Colon (tissue), 2 donors: ENCODE data around the gene POLN.

Experiments used
- FAIRE-seq: peaks from 2 replicates; lab custom pipeline; 2012; peaks lifted over from hg19 to GRCh38; lab: Jason Lieb, UNC
- donor health status: control.
- donor health status: control.

Gene POLN

DNA sequence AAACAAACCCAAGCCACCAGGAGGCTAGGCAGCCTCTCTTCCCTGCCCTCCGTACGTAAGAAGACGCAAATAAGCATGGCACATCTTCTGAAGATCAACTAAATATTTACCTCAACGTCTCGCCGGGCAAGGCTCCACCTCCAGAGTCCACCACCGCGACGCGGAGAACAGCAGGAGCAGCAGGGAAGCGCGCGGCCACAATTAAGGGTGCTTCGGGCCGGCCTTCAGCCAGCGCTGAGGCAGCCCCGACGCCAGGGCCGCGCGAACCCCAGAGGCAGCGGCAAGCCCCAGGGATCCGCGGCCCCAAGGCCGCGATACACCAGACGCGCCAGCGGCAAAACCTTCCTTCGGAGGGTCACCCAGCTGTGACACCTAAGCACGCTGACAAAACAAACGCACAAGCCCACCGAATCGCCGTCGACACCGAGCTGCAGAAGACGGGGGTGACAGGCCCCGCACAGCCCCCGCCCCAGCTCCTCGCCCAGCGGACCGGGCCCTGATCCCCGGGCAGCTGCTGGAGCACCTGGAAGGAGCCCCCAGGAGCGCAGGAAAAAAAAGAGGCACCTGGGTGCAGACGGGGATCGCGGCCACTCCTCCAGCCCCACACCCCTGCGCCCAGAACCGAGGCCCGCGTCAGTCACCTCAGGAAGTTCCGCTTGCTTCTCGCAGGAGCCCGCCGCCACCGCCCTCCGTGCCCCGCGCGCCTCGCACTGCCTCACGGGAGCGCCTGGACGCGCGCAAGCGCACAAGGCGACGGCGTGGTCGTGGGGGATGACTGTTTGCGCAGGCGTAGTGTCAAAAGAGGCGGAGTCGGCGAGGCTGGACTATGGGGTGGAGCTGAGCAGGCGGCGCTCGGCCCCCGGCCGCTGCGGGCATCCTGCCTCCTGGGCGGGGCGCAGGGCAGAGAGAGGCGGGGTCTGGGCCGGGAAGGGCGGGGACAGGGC is at the start of gene POLN, which contains the start of gene HAUS3:
Gene POLN, minus strand, starts transcription at position 712 of the 944 bp plus-strand sequence. CDS start 12,890 bp downstream, outside the sequence.
Gene HAUS3, minus strand, starts transcription at position 712 of the 944 bp plus-strand sequence. CDS start 1,175 bp downstream, outside the sequence.
- no peak for FAIRE-seq

DNA sequence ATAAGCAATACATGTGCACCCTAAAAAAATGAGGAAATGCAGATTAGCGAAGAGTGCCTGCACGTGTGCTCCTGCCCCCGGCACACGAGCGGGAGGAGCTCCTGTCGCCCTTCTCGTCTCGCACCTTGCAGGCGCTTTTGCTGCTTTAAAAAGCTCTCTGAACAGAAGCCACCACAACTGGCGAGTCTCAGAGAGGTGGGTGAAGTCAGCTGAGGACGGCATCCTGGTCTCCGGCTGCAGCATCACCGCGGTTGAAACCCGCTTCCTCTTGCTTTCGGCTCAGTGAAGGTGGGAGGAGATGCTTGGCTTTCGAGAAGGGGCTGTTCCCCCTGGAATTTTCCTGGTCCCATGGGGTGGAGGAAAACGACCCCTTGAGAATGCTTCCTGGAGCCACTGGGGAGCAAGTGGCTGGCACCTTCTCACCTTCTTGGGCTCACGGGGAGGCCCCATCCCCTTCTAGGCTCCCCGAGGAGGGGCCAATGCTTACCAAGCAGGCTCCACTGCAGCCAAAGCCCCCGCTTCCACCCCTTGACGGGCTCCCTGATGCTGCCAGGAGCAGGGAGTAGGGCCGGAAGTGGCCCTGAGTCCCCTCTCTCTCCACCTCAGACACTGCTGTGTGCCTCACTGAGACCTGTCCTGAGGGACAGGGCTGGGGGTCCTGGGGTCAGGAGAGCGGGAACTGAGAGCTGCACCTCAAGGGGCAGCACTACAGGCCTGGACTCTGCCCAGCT is 49.2 kb upstream of the POLN start:
- no peak for FAIRE-seq

DNA sequence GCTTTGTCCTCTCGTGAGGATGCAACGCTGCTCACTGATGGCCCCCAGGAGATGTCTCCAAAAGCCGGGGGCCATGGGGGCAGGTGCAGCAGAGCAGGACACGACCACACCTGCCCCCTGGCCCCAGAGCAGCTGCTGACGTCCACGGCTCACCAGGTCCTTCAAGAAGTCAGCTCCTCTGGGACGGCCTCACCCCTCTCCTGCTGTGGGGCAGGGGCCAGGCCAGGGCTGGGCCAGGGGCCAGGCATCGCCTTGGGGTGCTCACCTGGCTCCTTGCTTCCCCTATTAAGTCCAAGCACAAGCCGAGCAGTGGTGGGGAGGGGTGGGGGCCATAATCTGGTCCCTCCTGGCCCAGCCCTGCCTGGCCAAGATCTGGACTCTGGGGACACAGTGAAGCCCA is 48.6 kb upstream of the POLN start:
- FAIRE-seq = no peak

DNA sequence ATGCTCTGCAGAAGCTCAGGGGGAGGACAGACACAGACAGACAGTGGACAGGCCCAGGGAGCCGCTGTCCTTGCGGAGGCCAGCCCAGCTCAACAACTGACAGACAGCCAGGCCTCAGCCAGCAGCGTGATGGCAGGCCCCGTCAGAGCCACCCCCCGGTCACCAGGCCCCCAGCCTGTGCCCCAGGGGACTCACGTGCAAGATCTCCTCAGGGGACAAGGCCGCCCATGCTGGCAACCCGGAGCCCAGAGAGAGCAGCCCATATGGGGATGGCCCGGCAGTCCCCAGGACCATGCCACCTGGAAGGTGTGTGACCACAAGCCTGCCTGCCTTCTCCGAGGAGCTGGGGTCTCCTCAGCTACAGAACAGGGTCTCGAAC is 48.0 kb upstream of the POLN start:
- no peak for FAIRE-seq

DNA sequence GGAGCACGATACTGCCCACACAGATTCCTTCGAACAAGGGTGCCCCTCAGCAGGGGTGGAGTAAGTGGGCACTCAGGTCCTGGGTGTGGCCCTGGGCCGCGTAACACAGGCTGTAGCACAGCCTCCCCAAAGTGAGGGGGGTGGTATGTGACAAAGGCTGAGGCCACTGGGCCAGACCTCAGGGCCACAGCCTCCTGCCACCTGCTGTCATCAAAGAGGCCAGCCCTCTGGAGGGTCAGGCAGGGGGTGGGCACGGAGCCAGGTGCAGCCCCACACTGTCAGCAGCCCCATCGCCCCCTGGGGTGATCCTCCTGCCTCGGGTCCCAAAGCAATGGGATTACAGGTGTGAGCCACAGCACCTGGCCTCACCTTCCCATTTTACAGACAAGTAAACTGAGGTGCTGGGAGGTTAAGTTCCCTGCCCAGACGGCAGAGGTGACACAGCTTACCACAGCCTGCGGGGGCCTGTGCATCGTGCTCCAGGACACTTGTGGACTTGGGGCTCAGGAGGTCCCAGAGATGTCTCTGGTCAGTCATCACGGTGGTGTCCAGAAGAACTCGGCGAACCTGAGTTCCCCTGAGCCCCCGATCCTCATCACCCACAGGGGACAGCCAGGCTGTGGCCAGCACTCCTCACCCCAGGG is 47.5 kb upstream of the POLN start:
- no peak for FAIRE-seq

DNA sequence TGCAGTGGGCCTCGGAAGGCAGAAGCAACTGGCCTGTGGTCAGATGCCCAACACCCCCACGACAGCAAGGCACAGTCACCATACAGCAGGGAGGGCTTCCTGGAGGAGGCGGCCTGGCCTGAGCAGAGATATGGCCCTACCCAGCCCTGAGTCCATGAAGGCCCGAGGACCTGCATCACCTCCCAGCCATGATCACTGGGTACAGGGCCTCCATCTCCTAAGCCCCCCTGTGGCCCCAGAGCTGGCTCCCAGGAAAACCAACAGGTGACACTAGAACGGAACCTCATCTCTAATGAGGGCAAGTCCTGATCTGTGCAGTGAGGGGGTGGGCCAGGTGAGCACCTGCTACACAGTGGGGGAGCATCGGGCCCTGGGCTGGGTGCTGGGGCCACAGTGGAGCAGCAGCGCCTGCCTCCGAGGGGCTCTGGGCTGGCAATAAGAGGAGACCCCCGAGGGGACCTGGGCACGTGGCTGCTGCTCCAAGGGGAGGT is 46.2 kb upstream of the POLN start:
- no peak for FAIRE-seq

DNA sequence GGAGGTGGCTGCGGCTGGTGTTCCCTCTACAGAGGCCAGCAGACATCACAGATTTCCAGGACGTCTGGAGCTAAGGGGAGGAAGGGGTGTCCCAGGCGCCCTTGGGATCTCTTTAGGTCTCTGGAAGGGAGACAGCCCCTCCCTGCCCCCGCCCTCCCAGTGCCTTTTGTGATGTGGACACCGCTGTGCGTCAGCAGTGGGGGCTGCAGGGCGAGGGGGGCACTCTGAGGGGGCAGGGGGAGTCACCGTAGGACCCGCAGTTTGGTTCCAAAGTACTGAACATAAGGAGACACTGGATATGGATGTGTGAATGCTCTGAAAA is 45.6 kb upstream of the POLN start:
- no peak for FAIRE-seq

DNA sequence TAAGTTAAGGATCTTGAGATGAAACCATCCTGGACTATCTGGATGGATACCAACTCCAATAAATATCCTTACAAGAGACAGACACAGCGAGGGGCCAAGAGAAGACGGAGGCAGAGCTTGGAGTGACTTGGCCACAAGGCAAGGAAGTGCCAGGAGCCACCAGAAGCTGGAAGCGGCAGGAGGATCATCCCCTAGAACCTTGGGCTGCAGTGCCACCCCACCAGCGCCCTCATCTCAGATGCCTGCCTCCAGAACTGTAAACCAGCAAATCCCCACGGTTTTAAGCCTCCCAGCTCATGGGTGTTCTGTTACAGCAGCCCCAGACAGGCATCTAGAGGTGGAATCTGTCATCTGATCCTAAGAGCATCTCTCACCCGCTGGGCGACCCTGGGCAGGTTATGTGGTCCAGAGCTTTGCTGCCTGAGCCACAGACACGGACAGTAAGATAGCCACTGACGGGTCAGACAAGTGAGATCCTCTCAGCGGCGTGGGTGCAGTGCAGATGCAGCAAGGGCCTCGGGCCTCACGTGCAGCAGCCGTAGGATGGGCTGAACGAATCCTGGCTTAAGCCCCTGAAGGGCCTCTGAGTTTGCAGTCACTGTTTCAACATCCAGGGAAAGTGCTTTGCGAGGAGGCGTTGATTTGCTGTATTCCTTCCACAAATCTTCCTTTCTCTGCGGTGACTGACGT is 45.1 kb upstream of the POLN start:
- no peak for FAIRE-seq

DNA sequence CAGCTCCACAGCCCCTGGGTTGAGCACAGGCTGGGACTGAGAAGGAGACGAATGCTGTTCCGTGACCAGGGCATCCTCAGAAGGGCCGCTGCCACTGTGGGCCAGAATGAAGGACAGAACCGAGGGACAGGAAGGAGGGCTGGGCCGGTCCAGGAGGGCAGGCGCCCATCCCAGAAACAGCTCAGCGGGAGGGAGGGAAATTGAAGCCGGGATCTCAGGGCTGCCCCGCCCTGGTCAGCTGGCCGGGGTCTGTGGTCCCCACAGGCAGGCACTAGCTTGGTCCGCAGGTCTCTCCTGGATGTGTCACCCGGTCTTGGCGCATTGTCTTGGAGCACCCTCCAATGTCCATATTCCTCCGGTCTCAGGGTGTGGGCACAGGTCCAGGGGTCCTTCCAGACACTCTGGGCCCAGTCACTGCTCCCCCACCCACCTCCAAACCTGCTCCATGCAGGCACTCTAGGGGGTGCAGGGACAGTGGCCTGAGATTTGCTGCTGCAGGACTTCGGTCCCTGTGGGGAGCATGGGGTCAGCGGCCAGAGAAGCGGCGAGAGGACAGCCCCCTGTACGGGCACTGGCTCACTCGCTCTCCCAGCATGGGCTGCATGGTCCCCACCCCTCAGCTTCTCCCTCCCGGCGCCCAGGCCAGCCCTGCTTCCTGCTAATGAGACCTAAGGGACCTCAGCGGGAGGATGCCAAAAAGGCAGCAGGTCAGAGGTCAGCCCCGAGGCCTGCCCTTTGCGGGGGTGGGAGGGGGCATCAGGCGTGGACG is 43.9 kb upstream of the POLN start:
- no peak for FAIRE-seq

DNA sequence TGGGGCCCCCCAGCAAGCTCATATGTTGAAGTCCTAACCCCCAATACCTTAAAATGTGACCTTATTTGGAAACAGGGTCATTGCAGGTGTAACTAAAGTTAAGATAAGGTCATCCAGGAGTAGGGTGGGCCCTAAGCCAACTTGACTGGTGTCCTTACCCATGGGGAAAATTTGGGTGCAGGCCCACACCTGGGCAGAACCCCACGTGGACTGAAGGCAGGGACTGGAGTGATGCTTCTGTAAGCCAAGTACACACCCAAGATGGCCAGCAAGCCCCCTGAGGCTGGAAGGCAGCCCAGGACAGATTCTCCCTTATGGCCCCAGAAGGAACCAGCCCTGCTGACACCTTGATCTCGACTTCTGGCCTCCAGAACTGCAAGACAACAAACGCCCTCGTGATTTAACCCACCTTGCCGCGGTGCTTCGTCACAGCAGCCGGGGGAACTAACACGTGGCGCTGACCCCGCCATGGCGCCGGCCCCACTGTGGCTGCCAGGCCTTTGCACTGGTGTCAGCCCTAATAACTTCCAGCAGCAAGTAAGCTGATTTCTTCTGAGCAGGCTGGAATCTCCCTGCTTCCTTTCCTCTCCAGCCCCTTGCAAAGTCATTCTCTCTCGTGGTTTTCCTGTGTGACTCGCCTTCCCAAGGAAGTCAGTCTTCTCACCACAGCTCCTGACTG is 43.2 kb upstream of the POLN start:
- no peak for FAIRE-seq

DNA sequence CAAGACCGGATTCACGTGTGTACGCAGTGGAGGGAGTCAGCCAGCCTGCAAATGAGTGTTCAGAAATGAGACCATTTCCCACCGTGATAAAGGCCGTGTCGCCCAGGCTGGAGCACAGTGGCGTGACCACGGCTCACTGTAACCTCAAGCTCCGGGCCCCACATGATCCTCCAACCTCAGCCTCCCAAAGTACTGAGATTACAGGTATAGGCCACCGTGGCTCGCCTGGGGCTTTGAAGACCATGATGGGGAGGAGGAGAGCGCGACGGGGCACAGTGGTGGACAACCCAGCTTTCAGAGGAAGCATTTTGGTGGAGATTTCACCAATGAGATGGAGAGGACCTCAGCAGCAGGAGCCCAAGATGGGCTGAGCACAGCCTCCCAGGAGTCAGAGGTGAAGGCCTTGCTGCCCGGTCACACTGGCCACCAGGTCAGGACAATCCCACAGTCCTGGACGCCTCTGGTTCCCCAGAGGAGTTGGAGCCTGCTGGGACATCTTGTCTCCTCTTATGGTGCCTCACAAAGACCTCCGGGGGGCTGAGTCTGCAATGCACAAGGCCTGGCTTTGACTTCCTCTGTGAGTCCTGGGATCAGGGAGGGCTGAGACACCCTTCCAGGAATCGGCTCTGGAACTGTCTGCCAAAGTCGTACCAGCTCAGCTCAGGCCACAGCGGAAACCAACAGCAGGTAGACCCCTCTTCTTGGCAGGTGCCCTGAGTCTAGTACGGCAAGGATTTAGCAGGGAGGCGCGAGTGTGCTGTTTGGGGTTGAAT is 42.4 kb upstream of the POLN start:
- no peak for FAIRE-seq

DNA sequence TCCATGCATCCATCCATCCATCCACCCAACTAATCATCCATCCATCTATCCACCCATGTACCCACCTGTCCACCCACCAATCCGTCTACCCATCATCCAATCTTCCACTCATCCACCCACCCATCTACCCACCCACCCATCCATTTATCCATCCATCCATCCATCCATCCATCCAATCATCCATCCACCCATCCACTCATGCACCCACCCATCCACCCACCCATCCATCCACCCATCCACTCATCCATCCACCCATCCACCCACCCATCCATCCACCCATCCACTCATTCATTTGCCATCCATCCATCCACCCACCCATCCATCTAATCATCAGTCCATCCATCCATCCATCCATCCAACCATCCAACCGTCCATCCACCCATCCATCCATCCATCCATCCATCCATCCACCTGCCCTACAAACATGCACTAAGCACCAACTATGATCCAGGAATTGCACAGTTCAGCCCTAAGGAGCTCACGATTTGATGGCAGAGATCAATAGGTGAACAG is 41.3 kb upstream of the POLN start:
- FAIRE-seq = no peak

DNA sequence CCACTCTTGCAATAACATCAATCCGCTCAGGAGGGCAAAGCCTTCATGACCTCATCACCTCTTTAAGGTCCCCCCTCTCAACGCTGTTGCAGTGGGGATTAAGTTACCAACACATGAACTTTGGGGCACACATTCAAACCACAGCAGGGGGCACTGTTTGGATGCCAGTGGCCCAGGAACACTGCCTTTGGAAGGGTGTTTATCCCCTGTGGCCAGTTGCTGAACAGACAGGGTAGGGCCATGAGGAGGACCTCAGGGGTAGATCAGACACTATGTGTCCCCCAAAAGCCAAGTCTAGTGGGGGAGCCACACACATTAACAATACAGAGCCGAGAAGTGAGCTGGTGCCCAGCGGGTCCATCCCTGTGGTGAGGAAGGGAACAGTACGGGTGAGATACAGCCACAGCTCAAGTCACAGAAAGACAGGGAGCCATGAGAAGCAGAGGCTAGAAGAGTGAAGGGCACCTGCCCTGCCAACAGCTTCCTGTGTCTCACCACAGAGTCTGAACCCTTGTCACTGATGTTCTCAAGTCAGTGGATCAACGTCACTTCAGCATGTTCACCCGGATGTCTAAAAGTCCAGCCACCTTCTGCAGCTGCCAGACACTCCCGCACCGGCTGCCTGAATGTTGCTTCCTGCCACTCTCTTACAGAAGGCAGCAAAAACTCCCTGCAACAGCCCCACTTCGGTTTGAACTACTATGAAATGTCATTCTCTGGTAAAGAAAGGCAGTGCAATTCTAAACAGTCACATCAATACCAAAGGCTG is 39.8 kb upstream of the POLN start:
- FAIRE-seq = no peak

DNA sequence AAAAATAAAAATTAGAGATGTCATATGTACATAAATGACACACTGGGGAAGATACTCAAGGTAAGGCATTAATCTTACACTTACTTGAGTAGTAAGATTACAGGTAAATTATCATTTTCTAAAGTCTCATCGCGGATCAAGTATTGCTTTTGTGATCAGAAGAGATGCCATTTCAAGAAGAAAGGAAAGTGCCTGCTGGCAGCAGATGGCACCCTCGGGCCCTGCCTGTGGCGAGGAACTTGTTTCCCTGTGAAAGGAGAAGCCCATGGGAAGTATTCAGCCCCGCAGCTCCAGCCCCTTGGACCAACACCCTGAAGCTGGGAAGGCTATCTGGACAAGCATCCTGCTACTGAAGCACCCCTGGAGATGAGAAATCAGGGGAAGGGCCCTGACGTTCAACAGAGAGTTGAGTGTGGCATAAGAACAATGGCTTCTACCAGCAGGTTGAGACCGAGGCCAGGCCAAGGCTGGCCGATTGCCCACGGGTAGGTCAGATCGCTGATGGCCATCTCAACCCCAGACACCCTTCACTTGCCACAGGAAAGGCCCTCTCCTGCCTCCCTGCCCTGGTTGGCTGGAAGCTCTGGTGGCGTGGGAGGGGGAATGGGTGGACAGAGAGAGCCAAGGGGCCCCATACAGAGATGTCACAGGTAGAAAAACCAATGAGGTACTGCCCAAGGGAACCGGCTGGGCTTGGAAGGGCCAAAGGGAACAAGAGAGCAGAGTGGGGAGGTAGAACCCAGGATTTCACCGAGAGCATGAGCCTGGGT is 38.8 kb upstream of the POLN start:
- FAIRE-seq = no peak

DNA sequence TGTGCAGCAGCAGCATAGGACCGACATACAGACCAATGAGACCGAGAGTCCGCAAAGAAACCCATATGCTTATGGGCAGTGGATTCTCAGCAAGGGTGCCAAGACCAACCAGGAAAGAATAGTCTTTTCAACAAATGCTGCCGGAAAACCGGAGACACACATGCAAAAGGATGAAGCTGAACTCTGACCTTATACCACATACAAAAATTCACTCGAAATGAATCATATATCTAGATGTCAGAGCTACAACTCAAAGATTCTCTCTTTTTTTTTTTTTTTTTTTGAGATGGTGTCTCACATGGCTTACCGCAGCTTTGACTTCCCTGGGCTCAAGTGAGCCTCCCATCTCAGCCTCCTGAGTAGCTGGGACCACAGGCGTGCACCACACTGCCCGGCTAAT is 36.0 kb upstream of the POLN start:
- FAIRE-seq = no peak

DNA sequence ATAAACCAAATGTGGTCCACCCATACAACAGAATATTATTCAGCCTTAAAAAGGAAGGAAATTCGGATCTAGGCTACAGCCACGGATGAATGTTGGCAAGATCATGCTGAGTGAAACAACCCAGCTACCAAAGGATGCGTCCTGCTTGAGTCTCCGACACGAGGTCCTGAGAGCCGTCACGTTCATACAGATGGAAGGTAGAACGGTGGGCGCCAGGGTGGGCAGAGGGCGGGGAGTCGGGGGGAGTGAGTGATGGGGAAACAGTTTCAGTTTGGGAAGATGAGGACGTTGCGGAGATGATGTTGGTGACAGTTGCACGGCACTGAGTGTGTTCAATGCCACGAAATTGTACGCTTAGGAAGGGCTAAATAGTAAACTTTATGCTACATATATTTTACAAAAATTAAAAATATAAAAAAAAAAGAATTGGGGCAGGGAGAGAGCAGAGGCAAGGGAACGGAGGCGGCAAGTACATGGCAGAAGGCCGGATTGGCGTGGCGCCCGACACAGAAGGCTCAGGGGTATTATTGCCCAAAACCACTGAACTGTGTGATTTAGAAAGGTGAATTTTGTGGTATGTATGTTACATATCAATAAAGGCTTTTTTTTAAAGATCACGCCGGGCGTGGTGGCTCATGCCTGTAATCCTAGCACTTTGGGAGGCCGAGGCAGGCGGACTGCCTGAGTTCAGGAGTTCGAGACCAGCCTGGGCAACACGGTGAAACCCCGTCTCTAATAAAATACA is 34.8 kb upstream of the POLN start:
- no peak for FAIRE-seq

DNA sequence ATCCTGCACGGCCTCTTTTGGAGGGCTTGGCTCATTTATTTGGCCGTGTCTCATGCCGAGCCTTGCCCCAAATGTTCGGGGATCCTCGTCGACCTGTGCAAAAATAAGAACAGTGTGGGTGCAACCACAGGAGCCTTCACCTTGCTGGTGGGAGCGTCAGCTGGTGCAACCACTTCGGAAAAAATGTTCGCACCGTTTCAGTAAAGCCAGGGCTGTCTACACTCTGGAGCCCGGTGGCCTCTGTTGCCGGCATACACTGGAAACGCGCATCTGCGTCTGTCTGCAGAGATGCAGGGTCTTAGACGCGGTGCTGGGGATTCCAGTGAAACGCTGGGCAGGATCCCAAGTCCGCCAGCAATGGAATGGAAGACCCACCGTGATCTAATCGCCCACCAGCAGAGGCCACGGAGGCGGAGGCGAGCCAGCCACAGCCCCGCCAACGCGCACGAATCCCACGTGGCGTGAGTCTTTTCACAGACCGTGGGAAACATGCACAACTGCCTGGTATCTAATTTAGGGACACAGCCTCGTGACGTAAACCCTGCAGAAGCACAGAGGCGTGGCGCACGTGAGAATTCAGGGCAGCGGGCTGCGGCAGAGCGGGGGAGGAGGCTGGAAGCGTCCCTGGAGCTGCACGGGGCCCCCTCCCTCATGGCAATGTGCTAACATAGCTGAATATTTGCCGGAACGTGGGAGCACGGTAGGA is 33.8 kb upstream of the POLN start:
- FAIRE-seq = no peak
